Prostate gland (tissue), 2 donors: Measurements from ENCODE around the gene NBPF12.

Source experiments
- CTCF ChIP-seq, 4 experiments: fragments of 200-600 bp in 2 of 4; fragments of 450-650 bp in 2 of 4; sonication (generic) in 2 of 4; IDR thresholded peaks; 1 replicate in 3 of 4; 2 replicates in 1 of 4; pipeline ENCODE4 v1.5.1; 2016 to 2019; ENCODE audit warnings: antibody characterized with exemption in 4 of 4, mild to moderate bottlenecking in 2 of 4, moderate library complexity in 2 of 4
- POLR2A ChIP-seq: fragments of 450-650 bp; IDR thresholded peaks from one replicate; pipeline ENCODE4 v1.6.1; 2016; ENCODE audit warnings: antibody characterized with exemption, mild to moderate bottlenecking
- POLR2AphosphoS5 ChIP-seq: sonication (generic); formaldehyde crosslinking; IDR thresholded peaks from one replicate; pipeline ENCODE4 v1.6.1; 2017; ENCODE audit warnings: antibody characterized with exemption

GRCh38 chr1:147039916-147040315 is 101.8 kb downstream of the NBPF12 start:
- TF ChIP-seq CTCF (IDR thresholded peaks at IDR 0.05) (no peak), POLR2AphosphoS5 (no peak), POLR2A (no peak)
